SJCRH30 (cell line): Measurements from ENCODE around the gene DNASE1L2. TPM values are rescaled to one million over a fixed set of nuclear protein-coding genes. Genes with fewer than 3 reads are reported as not detected.
"Not testable (repeated sequence)": the region's sequence is repeated elsewhere in the genome, so short reads cannot be mapped to it uniquely, and the experiment has no call there.

Source experiments
- DNase-seq, 2 experiments: peaks; one replicate each; pipeline ENCODE4 v3.0.0-alpha.2; 2015 to 2020
- H3K27ac ChIP-seq: fragments of 250-450 bp; sonication (Bioruptor Pico); 2 replicates; pipeline ENCODE4 v1.5.1; 2020; ENCODE audit warnings: mild to moderate bottlenecking, moderate library complexity
- H3K27me3 ChIP-seq: fragments of 250-450 bp; sonication (Bioruptor Pico); 2 replicates; pipeline ENCODE4 v1.5.1; 2020; ENCODE audit warnings: mild to moderate bottlenecking, moderate library complexity
- H3K36me3 ChIP-seq: fragments of 250-450 bp; sonication (Bioruptor Pico); 2 replicates; pipeline ENCODE4 v1.5.1; 2020; ENCODE audit warnings: mild to moderate bottlenecking, moderate library complexity
- H3K4me1 ChIP-seq: fragments of 250-450 bp; sonication (Bioruptor Pico); 2 replicates; pipeline ENCODE4 v1.5.1; 2020; ENCODE audit warnings: mild to moderate bottlenecking, moderate library complexity
- H3K4me3 ChIP-seq: fragments of 250-450 bp; sonication (Bioruptor Pico); 2 replicates; pipeline ENCODE4 v1.5.1; 2020; ENCODE audit warnings: mild to moderate bottlenecking, moderate library complexity
- H3K9me3 ChIP-seq: fragments of 250-450 bp; sonication (Bioruptor Pico); replicated peaks from 2 replicates; pipeline ENCODE4 v1.5.1; 2020; ENCODE audit warnings: mild to moderate bottlenecking, moderate library complexity
- total RNA-seq: library from RNA; depleted of rRNA; stranded (reverse); fragments of >200 nt; shearing (Covaris generic); gene quantifications from 2 replicates; pipeline ENCODE4 v1.2.3, GENCODE V29; 2014

Gene DNASE1L2
- total RNA-seq, 1 experiment from 2014 or later, result 1.7 TPM

GRCh38 chr16:2237493-2238149 lies 1.4 kb downstream of the DNASE1L2 start:
- no peak overlapping the region for H3K27ac ChIP-seq
- no peak for DNase-seq
- H3K36me3 ChIP-seq, result peaks cover 9% of the 10 kb centered on the region
- no peaks in the 10 kb centered on the region for H3K4me1 ChIP-seq
- no peak overlapping the region for H3K4me3 ChIP-seq
- H3K27me3 ChIP-seq, result no peaks in the 10 kb centered on the region
- no peaks in the 10 kb centered on the region for H3K9me3 ChIP-seq

DNA sequence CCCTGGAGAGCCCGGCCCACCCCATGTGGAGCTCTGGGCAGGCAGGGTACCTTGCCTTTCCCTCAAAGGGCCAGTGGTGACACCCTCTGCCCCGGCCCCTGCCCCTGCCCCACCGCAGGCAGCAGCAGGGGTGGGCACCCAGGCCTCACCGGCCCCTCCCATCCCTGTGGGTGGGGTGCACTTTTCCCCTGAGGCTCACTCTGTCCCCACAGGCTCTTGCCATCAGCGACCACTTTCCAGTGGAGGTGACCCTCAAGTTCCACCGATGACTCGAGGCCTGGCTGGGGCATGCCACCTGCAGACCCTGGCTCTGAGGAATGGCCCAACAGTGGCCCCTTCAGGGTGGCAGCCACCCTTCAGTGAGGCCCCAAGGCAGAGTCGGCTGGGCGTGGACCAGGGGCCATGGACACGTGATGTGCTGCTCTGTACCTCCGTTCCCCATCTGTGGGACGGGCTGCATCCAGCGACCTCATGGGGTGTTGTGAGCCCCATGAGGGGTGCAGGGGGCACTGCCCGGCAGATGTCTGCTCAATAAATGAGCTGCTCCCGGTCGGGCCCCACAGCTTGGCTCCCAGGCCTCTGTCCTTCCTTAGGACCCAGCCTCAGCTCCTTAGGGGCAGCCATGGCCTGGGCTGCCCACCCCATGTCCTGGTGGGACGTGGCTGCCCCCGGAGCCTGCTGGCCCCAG lies 2.0 kb downstream of the DNASE1L2 start:
- Histone ChIP-seq H3K36me3 (peaks cover 9% of the 10 kb centered on the region), H3K9me3 (no peaks in the 10 kb centered on the region)
- DNase-seq, result no peak

GRCh38 chr16:2238838-2239675 lies 2.8 kb downstream of the DNASE1L2 start:
- DNase-seq, result no peak
- no peak overlapping the region for H3K27ac ChIP-seq

More for the DNA sequence above, 2.0 kb downstream of the DNASE1L2 start:
- H3K27me3 ChIP-seq, result no peaks in the 10 kb centered on the region
- no peak overlapping the region for H3K4me3 ChIP-seq
- H3K27ac ChIP-seq, result no peak overlapping the region
- no peaks in the 10 kb centered on the region for H3K4me1 ChIP-seq

DNA sequence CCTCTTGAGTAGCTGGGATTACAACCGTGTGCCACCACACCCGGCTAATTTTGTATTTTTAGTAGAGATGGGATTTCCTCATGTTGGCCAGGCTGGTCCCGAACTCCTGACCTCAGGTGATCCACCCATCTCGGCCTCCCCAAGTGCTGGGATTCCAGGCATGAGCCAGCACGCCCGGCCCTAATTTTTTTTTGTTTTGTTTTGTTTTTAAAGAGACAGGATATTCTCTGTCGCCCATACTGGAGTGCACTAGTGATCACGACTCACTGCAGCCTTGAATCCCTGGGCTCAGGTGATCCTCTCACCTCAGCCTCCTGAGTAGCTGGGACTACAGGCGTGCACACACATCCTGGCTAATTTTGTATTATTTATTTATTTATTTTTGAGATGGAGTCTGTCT lies 4.1 kb downstream of the DNASE1L2 start:
- H3K9me3 ChIP-seq, H3K4me3 ChIP-seq, H3K4me1 ChIP-seq, H3K27ac ChIP-seq, DNase-seq, H3K27me3 ChIP-seq, H3K36me3 ChIP-seq: not testable (repeated sequence)

More at GRCh38 chr16:2238838-2239675, 2.8 kb downstream of the DNASE1L2 start:
- Histone ChIP-seq H3K36me3 (peaks cover 6% of the 10 kb centered on the region; the same call in 1 of the 2 replicates), H3K4me1 (no peaks in the 10 kb centered on the region), H3K4me3 (no peak overlapping the region), H3K9me3 (no peaks in the 10 kb centered on the region), H3K27me3 (no peaks in the 10 kb centered on the region)

DNA sequence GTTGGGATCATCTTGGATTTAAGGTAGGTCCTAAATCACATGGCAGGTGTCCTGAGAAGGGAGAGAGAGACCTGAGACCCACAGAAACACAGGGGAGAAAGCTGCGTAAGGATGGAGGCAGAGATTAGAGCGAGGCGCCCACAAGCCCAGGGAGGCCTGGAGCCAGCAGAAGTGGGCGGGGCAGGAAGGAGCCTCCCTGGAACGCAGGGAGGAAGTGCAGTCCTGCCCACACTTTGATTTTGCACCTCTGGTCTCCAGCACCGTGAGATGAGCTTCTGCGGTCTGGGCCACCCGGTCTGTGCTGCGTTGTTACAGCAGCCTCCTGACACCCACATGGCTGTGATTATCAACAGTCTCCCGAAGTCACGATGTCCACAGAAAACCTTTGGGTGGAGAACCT lies 6.4 kb downstream of the DNASE1L2 start:
- no peak overlapping the region for H3K4me3 ChIP-seq
- no peaks in the 10 kb centered on the region for H3K4me1 ChIP-seq
- no peaks in the 10 kb centered on the region for H3K27me3 ChIP-seq
- H3K36me3 ChIP-seq, result peaks cover 5% of the 10 kb centered on the region
- no peak overlapping the region for H3K27ac ChIP-seq
- H3K9me3 ChIP-seq, result no peaks in the 10 kb centered on the region
- no peak for DNase-seq

GRCh38 chr16:2243031-2243528 lies 6.8 kb downstream of the DNASE1L2 start:
- Histone ChIP-seq H3K9me3 (no peaks in the 10 kb centered on the region), H3K27me3 (no peaks in the 10 kb centered on the region), H3K27ac (no peak overlapping the region), H3K36me3 (peaks cover 5% of the 10 kb centered on the region), H3K4me1 (no peaks in the 10 kb centered on the region), H3K4me3 (no peak overlapping the region)
- DNase-seq, result no peak

DNA sequence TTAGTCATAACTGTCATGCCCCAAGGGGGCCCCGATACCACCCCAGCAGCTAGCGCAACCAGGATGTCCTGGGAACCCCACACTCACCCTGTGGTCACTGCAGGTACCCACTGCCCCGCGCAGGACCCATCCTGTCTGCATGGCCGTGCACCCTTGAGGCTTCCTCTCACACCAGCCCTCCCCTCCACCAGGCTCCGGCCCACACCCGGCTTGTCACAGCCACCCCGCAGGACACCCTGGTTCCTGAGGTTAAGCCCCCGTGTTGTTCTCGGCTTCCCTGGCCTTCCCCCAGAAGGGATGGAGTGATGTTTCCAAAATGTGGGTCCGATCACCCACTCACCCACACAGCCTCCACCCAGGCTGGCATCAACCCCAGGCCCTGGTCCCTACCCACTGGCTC lies 7.5 kb downstream of the DNASE1L2 start:
- Histone ChIP-seq H3K9me3 (no peaks in the 10 kb centered on the region), H3K4me1 (no peaks in the 10 kb centered on the region), H3K27ac (no peak overlapping the region), H3K36me3 (peaks cover 5% of the 10 kb centered on the region), H3K27me3 (no peaks in the 10 kb centered on the region), H3K4me3 (no peak overlapping the region)
- DNase-seq, result no peak

DNA sequence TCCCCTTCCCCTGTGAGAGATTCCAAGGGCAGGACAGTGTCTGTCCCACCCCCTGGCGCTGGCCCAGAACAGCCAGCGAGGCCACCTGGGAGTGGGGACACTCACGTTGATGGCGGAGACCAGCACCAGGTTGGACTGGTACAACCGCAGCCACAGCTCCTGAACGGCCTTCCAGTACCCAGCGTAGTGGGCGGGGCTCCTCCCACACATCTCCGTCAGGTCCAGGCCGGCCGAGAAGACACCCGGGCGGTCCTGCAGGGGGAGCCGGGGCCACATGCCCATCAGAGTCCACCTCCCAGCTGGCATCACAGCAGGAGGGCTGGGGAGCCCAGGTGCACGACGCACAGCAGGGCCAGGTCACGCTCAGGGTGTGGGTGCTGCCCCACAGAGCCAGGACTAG lies 8.1 kb downstream of the DNASE1L2 start:
- Histone ChIP-seq H3K36me3 (peaks cover 5% of the 10 kb centered on the region), H3K4me1 (no peaks in the 10 kb centered on the region), H3K4me3 (no peak overlapping the region), H3K27ac (no peak overlapping the region), H3K27me3 (no peaks in the 10 kb centered on the region), H3K9me3 (no peaks in the 10 kb centered on the region)
- DNase-seq, result no peak

DNA sequence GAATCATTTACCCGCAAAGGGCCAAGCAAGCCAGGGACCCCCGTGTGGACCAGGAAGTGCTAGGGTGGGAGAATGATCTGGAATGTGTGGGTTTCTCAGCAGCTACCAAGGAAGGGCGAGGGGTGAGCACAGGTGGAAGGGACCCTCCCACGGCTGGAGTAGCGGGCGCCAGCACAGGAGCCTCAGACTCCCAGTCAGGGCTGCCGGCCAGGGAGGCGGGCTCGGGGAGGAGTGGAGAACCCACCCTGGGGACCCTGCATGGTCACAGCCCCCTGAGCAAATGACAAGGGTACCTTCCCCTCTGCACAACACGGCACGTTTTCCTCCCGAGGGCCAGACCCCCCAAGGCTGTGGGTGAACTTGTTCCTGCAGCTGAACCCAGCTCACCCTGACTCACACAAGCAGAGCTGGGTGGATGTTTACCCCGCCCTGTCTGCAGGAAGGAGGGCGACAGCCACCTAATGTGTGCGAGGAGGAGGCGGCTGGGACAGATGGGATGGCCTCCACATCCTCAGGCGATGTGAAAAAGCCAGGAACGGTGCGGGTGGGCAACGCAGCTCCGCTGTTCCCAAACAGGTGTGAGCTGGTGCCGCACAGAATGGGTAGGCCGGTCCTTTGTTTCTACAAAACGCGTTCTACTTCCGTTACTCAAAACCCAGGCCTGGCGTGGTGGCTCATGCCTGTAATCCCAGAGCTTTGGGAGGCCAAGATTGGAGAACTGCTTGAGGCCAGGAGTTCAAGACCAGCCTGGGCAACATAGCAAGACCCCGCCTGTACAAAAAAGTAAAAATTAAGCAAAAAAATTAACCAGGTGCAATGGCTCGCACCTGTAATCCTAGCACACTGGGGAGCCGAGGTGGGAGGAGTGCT lies 8.9 kb downstream of the DNASE1L2 start:
- Histone ChIP-seq H3K4me1 (no peaks in the 10 kb centered on the region), H3K9me3 (no peaks in the 10 kb centered on the region), H3K27me3 (no peaks in the 10 kb centered on the region), H3K36me3 (peaks cover 5% of the 10 kb centered on the region), H3K27ac (no peak overlapping the region), H3K4me3 (no peak overlapping the region)
- no peak for DNase-seq

DNA sequence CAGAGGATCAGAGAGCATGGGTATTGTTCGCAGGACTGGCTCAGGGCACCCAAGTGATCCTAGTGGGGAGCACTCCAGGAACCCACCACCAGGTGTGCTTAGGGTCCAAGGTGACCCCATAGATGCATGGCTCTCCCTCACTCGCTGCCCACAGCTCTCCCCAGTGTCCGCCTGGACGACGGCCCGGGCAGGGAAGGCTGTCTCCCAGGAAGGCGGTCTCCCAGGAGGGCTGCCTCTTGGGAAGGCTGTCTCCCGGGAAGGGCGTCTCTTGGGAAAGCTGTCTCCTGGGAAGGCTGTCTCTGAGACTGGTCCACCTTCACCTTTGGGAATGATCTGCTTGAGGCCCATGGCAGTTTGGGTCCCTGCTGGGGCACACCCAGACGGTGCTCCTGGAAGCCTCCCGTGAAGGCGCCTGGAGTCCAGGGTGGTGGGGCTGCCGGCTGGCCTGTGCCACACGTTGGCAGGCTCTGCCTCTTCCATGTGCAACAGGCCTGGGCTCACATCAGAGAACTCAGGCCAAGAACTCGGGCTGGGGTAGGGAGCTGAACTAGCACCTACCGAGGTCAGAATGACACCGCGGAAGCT lies 10.1 kb downstream of the DNASE1L2 start:
- no peaks in the 10 kb centered on the region for H3K27me3 ChIP-seq
- H3K4me3 ChIP-seq, result no peak overlapping the region
- DNase-seq, result no peak
- H3K9me3 ChIP-seq, result no peaks in the 10 kb centered on the region
- H3K27ac ChIP-seq, result no peak overlapping the region
- H3K36me3 ChIP-seq, result peaks cover 5% of the 10 kb centered on the region
- H3K4me1 ChIP-seq, result no peaks in the 10 kb centered on the region

DNA sequence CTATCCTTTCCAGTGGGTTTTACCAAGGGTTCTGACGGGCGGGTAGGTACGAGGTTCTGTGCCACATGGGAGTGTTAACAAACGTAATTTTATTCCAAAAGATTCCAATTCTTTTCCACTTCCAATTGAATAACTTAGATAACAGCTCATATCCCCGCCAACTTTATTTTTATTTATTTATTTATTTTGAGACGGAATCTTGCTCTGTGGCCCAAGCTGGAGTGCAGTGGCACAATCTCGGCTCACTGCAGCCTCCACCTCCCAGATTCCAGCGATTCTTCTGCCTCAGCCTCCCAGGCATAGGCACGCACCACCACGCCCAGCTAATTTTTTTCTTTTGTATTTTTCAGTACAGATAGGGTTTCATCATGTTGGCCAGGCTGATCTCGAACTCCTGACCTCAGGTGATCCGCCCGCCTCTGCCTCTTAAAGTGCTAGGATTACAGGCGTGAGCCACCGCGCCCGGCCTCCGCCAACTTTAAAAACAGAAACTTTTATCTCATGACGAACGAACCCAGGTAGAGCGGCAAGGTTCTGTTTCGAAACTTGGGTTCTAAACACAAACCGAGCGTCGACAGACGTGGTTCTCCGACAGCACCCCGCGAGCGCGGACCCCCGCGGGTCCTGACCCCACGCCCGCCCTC lies 14.5 kb downstream of the DNASE1L2 start:
- no peaks in the 10 kb centered on the region for H3K27me3 ChIP-seq
- DNase-seq, result no peak
- H3K4me3 ChIP-seq, result peak overlapping the region; percentile 71
- no peaks in the 10 kb centered on the region for H3K9me3 ChIP-seq
- H3K36me3 ChIP-seq, result peaks cover 35% of the 10 kb centered on the region
- no peak overlapping the region for H3K27ac ChIP-seq
- peaks cover 7% of the 10 kb centered on the region; the same call in 1 of the 2 replicates for H3K4me1 ChIP-seq

DNA sequence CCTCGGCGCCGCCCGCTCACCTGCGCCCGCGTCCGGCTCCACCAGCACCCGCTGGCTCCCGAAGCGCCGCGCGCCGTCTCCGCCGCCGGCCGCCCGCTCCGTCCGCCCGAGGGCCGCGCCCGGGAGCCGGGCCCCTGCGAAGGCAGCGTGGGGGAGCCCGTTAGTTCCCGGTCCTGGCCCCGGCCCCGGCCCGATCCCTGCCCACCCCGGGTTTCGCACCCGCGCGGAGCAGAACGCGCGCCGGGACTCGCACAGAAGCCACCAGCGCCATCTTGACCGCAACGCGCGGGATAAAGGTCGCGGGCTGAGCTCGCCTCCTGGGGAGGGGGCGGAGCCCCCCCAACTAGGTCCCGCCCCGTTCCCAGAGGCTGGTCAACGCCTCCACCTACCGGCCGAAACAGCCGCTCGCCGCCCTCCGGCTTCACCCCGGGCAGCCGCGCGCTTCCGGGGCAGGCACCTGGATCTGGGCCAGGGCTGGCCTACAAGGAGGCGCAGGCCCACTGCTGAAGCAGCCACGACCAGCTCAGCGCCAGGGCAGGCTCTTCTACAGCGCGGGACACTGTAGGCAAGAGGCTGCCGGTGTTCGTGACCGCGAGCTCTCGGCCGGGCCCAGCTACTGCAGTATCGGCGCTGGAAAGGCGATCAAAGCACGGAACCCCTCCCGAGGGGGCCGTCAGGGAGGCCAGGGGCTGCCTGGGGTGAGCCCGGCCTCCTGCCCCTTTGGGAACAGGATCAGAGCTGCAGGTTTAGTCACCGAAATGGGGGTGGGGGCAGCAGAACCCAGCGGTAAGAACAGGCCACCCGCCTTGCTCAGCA lies 15.3 kb downstream of the DNASE1L2 start, which contains the start of gene ECI1:
TSS of gene ECI1 (minus strand) at position 292 of the 816 bp plus-strand sequence. CDS start at position 271, 21 bp downstream.
- Histone ChIP-seq H3K27ac (peak within 1 kb of the TSS; percentile 27; the same call in 1 of the 2 replicates), H3K4me1 (peaks cover 7% of the 10 kb centered on the region; the same call in 1 of the 2 replicates), H3K4me3 (peak within 1 kb of the TSS; percentile 71), H3K27me3 (no peaks in the 10 kb centered on the region), H3K9me3 (no peaks in the 10 kb centered on the region), H3K36me3 (peaks cover 39% of the 10 kb centered on the region)
- DNase-seq, result peak; percentile 95

- Histone ChIP-seq H3K4me1 (peaks cover 7% of the 10 kb centered on the region; the same call in 1 of the 2 replicates), H3K27me3 (no peaks in the 10 kb centered on the region), H3K27ac (no peak overlapping the region), H3K36me3 (peaks cover 52% of the 10 kb centered on the region), H3K9me3 (no peaks in the 10 kb centered on the region), H3K4me3 (no peak overlapping the region)
- no peak for DNase-seq
These were observed 16.5 kb downstream of the DNASE1L2 start for GRCh38 chr16:2252806-2253148.
